ENCODE measurements around the gene IFI35.
"Not testable (repeated sequence)": the region's sequence is repeated elsewhere in the genome, so short reads cannot be mapped to it uniquely, and the experiment has no call there.

Gene IFI35

GRCh38 chr17:42985225-42985624 lies 21.4 kb upstream of the IFI35 start:
- Histone ChIP-seq H3K27me3 (ENCODE audit: low read depth) (no peaks in the 10 kb centered on the region), H3K9me3 (no peaks in the 10 kb centered on the region), H3K4me3 (no peak overlapping the region), H3K4me1 (peaks cover 4% of the 10 kb centered on the region; the same call in 1 of the 2 replicates), H3K36me3 (replicated peaks) (peaks cover 26% of the 10 kb centered on the region)
- no peak for DNase-seq (ENCODE audit: low spot score in 2 of 2)
- in situ Hi-C loops (cut with MboI; ENCODE audit: low sequenced_read_pairs) = no loop called here

DNA sequence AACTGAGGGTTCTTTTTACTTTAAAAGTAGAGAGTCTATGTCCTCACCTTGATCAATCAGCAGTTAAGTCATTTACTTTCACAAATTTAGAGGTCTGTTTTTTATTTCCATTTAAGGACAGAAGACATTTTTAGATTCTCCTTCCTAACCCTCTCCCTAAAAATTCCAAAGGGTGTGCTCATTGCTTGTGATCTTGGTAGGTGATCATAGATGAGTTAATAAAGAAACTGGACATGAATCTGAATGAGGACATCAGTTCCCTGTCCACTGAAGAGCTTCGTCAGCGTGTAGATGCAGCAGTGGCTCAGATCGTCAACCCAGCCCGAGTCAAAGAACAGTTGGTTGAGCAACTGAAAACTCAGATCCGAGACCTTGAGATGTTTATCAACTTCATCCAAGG lies 17.4 kb upstream of the IFI35 start:
- in situ Hi-C loops (cut with MboI; ENCODE audit: low sequenced_read_pairs) = no loop called here
- no peaks in the 10 kb centered on the region for H3K4me1 ChIP-seq
- H3K27me3 ChIP-seq (ENCODE audit: low read depth) = no peaks in the 10 kb centered on the region
- no peaks in the 10 kb centered on the region for H3K9me3 ChIP-seq
- H3K36me3 ChIP-seq (replicated peaks) = peaks cover 44% of the 10 kb centered on the region
- DNase-seq (ENCODE audit: low spot score in 2 of 2) = no peak
- H3K4me3 ChIP-seq = no peak overlapping the region

- H3K36me3 ChIP-seq (replicated peaks) = peaks cover 42% of the 10 kb centered on the region
- H3K4me3 ChIP-seq = no peak overlapping the region
- H3K4me1 ChIP-seq = no peaks in the 10 kb centered on the region
- no peaks in the 10 kb centered on the region for H3K27me3 ChIP-seq (ENCODE audit: low read depth)
- in situ Hi-C loops (cut with MboI; ENCODE audit: low sequenced_read_pairs) = no loop called here
- no peak for DNase-seq (ENCODE audit: low spot score in 2 of 2)
- no peaks in the 10 kb centered on the region for H3K9me3 ChIP-seq
Observed at GRCh38 chr17:42989726-42990652, 16.6 kb upstream of the IFI35 start.

GRCh38 chr17:42991471-42991870 lies 15.1 kb upstream of the IFI35 start:
- Histone ChIP-seq H3K9me3 (no peaks in the 10 kb centered on the region), H3K4me1 (no peaks in the 10 kb centered on the region), H3K27me3 (ENCODE audit: low read depth) (no peaks in the 10 kb centered on the region), H3K36me3 (replicated peaks) (peaks cover 42% of the 10 kb centered on the region), H3K4me3 (no peak overlapping the region)
- DNase-seq (ENCODE audit: low spot score in 2 of 2) = no peak
- in situ Hi-C loops (cut with MboI; ENCODE audit: low sequenced_read_pairs) = no loop called here

DNA sequence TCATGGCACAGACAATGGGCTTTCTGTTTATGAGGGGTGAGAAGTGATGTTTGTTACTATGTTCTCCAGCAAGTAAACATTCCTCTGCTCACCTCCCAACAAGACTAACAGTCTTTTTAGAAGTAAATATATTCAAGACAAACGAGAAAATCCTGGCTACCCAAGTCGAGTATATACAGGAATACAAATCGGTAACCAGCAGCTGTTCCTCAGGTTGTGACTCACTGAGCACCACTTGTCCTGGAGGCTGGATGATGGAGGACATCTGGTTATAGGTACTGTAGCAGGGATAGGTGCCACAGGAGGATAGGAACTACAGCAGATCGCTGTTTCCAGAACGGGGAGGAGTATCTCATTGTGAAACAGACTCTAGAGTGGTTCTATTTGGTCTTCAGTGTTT lies 13.7 kb upstream of the IFI35 start:
- in situ Hi-C loops (cut with MboI; ENCODE audit: low sequenced_read_pairs) = no loop called here
- Histone ChIP-seq H3K36me3 (replicated peaks) (peaks cover 34% of the 10 kb centered on the region), H3K9me3 (no peaks in the 10 kb centered on the region), H3K4me3 (no peak overlapping the region), H3K27me3 (ENCODE audit: low read depth) (no peaks in the 10 kb centered on the region), H3K4me1 (peaks cover 7% of the 10 kb centered on the region; the same call in 1 of the 2 replicates)
- DNase-seq (ENCODE audit: low spot score in 2 of 2) = no peak

- peaks cover 32% of the 10 kb centered on the region for H3K36me3 ChIP-seq (replicated peaks)
- in situ Hi-C loops (cut with MboI; ENCODE audit: low sequenced_read_pairs); DNase-seq (ENCODE audit: low spot score in 2 of 2): not testable (repeated sequence)
Observed at GRCh38 chr17:42993913-42994312, 12.7 kb upstream of the IFI35 start.

DNA sequence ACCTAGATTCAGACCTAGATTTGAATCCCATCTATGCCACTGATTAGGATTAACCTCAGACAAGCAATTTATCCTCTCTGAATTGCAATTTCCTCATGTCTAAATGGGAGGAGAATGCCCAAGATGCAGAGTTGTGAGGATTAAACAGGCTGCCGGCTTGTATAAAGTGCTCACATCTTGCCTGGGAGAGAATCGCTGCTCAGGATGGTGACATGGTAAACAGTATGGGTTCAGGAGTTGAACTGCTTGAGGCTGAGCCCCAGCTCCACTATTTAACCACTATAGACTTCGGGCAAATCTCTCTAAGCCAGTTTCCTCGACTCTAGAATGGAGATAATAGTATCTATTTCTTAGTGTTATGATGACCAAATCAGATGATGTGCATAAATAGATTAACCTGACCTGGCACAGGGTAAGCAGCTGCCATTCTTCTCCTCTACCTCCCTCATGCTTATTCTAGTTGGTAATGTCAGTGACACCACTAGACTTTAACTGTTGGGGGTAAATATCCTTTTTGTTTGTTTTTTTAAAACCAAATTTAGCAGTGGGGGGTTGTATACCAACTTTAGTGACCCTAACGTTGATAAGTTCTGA lies 9.1 kb upstream of the IFI35 start:
- DNase-seq (ENCODE audit: low spot score in 2 of 2) = no peak
- Histone ChIP-seq H3K36me3 (replicated peaks) (peaks cover 43% of the 10 kb centered on the region), H3K4me1 (peaks cover 13% of the 10 kb centered on the region), H3K4me3 (peak overlapping the region; percentile 14), H3K9me3 (no peaks in the 10 kb centered on the region), H3K27me3 (ENCODE audit: low read depth) (no peaks in the 10 kb centered on the region)
- in situ Hi-C loops (cut with MboI; ENCODE audit: low sequenced_read_pairs) = no loop called here

More at GRCh38 chr17:42993913-42994312, 12.7 kb upstream of the IFI35 start:
- H3K4me3 ChIP-seq; H3K9me3 ChIP-seq; H3K4me1 ChIP-seq; H3K27me3 ChIP-seq (ENCODE audit: low read depth): not testable (repeated sequence)

GRCh38 chr17:42997984-42998938 lies 8.3 kb upstream of the IFI35 start, which contains the start of gene RPL27:
RPL27 (plus strand) TSS chr17:42998419; CDS start chr17:42998751, 332 bp downstream.
- DNase-seq (ENCODE audit: low spot score in 2 of 2) = peak; percentile 97 to 100
- in situ Hi-C loops (cut with MboI; ENCODE audit: low sequenced_read_pairs) = no loop called here
- Histone ChIP-seq H3K9me3 (no peaks in the 10 kb centered on the region), H3K4me1 (peaks cover 13% of the 10 kb centered on the region), H3K27me3 (ENCODE audit: low read depth) (no peaks in the 10 kb centered on the region), H3K4me3 (peak within 1 kb of the TSS; percentile 82), H3K36me3 (replicated peaks) (peaks cover 48% of the 10 kb centered on the region)

GRCh38 chr17:42999003-42999525 lies 7.5 kb upstream of the IFI35 start:
- H3K4me3 ChIP-seq = peak overlapping the region; percentile 82
- no peaks in the 10 kb centered on the region for H3K27me3 ChIP-seq (ENCODE audit: low read depth)
- in situ Hi-C loops (cut with MboI; ENCODE audit: low sequenced_read_pairs) = no loop called here
- H3K4me1 ChIP-seq = peaks cover 13% of the 10 kb centered on the region
- peaks cover 55% of the 10 kb centered on the region for H3K36me3 ChIP-seq (replicated peaks)
- no peak for DNase-seq (ENCODE audit: low spot score in 2 of 2)
- H3K9me3 ChIP-seq = no peaks in the 10 kb centered on the region

GRCh38 chr17:43000894-43001293 lies 5.7 kb upstream of the IFI35 start:
- DNase-seq (ENCODE audit: low spot score in 2 of 2); H3K27me3 ChIP-seq (ENCODE audit: low read depth); H3K9me3 ChIP-seq; in situ Hi-C loops (cut with MboI; ENCODE audit: low sequenced_read_pairs); H3K4me3 ChIP-seq: not testable (repeated sequence)
- Histone ChIP-seq H3K4me1 (peaks cover 13% of the 10 kb centered on the region), H3K36me3 (replicated peaks) (peaks cover 65% of the 10 kb centered on the region)

DNA sequence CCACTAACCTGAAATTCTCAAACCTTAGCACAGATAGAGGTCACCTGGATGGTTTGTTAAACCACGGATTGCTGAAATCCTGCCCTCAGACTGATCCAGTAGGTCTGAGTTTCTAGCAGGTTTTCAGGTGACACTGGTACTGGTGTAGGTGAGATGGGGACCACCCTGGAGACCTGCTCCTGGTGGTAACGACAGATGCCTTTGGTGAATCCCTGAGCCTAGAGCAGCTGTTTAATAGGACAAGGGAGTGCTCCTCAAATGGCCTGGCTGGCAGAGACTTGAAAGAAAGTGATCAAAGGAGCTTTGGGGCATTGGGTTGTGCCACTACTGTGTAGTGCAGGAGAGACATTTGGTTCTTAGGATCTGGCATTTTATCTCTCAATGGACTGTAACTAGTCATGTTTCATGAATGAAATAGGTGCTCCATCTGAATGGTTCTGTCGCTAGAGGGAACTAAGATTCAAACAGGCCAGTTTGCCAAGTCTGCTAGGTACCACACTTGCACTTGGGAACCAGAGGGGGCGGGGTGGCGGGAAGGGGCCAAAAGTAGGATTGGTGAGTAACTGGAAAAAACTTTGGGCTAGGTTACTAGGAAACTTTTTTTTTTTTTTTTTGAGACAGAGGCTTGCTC lies 2.9 kb upstream of the IFI35 start:
- Histone ChIP-seq H3K4me1 (peaks cover 12% of the 10 kb centered on the region; the same call in 1 of the 2 replicates), H3K4me3 (no peak overlapping the region), H3K9me3 (no peaks in the 10 kb centered on the region), H3K27me3 (ENCODE audit: low read depth) (no peaks in the 10 kb centered on the region), H3K36me3 (replicated peaks) (peaks cover 66% of the 10 kb centered on the region)
- DNase-seq (ENCODE audit: low spot score in 2 of 2) = peak in 1 of 2 experiments; percentile 46
- in situ Hi-C loops (cut with MboI; ENCODE audit: low sequenced_read_pairs) = no loop called here

- H3K9me3 ChIP-seq = no peaks in the 10 kb centered on the region
- H3K4me3 ChIP-seq = no peak overlapping the region
- DNase-seq (ENCODE audit: low spot score in 2 of 2) = no peak
- in situ Hi-C loops (cut with MboI; ENCODE audit: low sequenced_read_pairs) = no loop called here
- peaks cover 6% of the 10 kb centered on the region; the same call in 1 of the 2 replicates for H3K4me1 ChIP-seq
- no peaks in the 10 kb centered on the region for H3K27me3 ChIP-seq (ENCODE audit: low read depth)
- peaks cover 9% of the 10 kb centered on the region for H3K36me3 ChIP-seq (replicated peaks)
Observed at GRCh38 chr17:43010667-43011308, 4.2 kb downstream of the IFI35 start.

Data from HAP-1 (cell line).